22Rv1 (cell line): ENCODE results near the gene USP5.

Experiments used
- CTCF ChIP-seq: fragments of 450-650 bp; IDR thresholded peaks from 2 replicates; pipeline ENCODE4 v1.5.1; 2017; ENCODE audit warnings: mild to moderate bottlenecking
- ZFX ChIP-seq: fragments of 450-650 bp; IDR thresholded peaks from 2 replicates; pipeline ENCODE4 v1.6.1; 2017; ENCODE audit warnings: antibody characterized with exemption, borderline replicate concordance

GRCh38 chr12:6851153-6851920 is 613 bp upstream of the USP5 start, which contains the start of gene CDCA3:
- TF ChIP-seq CTCF (no peak), ZFX (no peak)
